Measurements from ENCODE around the gene LDB2. TPM values are rescaled to one million over a fixed set of nuclear protein-coding genes. Genes with fewer than 3 reads are reported as not detected.

LDB2 gene
- total and polyA plus RNA-seq, 7 donors: 7.0 to 18.9 (median 10.1) TPM

DNA sequence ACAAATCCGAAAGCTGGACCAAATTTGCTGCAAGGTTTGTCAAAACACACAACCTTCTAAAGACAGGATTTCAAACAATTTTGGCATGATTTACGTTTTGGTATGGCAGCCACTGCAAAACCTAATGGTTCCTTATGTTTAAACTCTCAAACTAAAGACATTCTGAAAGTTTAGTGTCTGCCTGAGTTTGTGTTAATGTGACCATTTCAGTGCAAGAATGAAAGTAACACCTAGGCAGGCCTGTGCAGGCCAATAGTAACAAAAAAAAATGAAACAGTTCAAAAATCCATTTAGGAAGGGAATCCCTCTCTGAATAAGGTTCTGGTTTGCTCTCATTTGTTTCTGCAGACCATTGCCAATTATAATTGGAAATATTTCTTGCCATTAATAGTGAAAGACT lies 1.9 kb upstream of the LDB2 start:
- DNase-seq (no peak), ATAC-seq (no peak)
- H3K27ac ChIP-seq: no peak overlapping the region
- TF ChIP-seq, protein P1, sequence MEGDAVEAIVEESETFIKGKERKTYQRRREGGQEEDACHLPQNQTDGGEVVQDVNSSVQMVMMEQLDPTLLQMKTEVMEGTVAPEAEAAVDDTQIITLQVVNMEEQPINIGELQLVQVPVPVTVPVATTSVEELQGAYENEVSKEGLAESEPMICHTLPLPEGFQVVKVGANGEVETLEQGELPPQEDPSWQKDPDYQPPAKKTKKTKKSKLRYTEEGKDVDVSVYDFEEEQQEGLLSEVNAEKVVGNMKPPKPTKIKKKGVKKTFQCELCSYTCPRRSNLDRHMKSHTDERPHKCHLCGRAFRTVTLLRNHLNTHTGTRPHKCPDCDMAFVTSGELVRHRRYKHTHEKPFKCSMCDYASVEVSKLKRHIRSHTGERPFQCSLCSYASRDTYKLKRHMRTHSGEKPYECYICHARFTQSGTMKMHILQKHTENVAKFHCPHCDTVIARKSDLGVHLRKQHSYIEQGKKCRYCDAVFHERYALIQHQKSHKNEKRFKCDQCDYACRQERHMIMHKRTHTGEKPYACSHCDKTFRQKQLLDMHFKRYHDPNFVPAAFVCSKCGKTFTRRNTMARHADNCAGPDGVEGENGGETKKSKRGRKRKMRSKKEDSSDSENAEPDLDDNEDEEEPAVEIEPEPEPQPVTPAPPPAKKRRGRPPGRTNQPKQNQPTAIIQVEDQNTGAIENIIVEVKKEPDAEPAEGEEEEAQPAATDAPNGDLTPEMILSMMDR (IDR thresholded peaks at IDR 0.05): no peak
- H3K9me3 ChIP-seq: no peaks in the 10 kb centered on the region
- no peaks in the 10 kb centered on the region for H3K36me3 ChIP-seq (ENCODE audit: insufficient read depth in 1 of 2, low read depth in 1 of 2)
- no peaks in the 10 kb centered on the region for H3K4me1 ChIP-seq
- WGBS, 3 donors: 38 to 50% (median 43%) methylated on average over 2 of the region's 2 CpGs
- intact Hi-C loops (cut with DNase I): no loop called here
- H3K27me3 ChIP-seq (ENCODE audit: insufficient read depth in 3 of 3, low read length in 2 of 3): peaks cover 0 to 3% (median 1%) of the 10 kb centered on the region in 3 donors
- H3K4me3 ChIP-seq: no peak overlapping the region

- 21 to 28% (median 24%) methylated on average over 7 of the region's 7 CpGs for WGBS, 3 donors
- Histone ChIP-seq H3K27ac (peak overlapping the region; percentile 55), H3K4me1 (no peaks in the 10 kb centered on the region), H3K27me3 (ENCODE audit: insufficient read depth in 3 of 3, low read length in 2 of 3) (peaks cover 0 to 5% (median 1%) of the 10 kb centered on the region in 3 donors), H3K4me3 (peak overlapping the region; percentile 66), H3K9me3 (no peaks in the 10 kb centered on the region), H3K36me3 (ENCODE audit: insufficient read depth in 1 of 2, low read depth in 1 of 2) (no peaks in the 10 kb centered on the region)
- intact Hi-C loops (cut with DNase I): no loop called here
- DNase-seq (no peak), ATAC-seq (no peak)
- TF ChIP-seq, protein P1 (IDR thresholded peaks at IDR 0.05): no peak
Measured at GRCh38 chr4:16896881-16897750, 1.3 kb downstream of the LDB2 start.

DNA sequence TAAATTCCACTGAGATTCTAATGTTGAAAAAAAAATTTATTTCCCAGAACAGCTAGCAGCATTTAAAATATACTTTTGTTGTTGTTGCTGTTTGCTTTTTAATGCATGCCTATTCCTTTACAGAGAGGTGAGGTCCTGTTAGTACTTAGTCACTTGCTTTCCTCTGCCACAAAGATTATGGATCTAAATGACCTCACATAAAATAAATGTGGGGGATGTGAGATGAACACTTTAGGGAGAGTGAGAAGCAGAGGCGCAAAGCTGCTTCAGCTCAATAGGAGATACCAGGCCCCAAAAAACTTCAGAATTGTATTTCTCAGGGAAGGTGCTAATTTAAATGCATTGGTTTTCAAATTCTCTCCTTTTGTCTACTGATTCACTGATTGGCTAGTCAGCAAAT lies 4.0 kb downstream of the LDB2 start:
- H3K27ac ChIP-seq: no peak overlapping the region
- TF ChIP-seq, protein P1 (IDR thresholded peaks at IDR 0.05): no peak
- intact Hi-C loops (cut with DNase I): no loop called here

GRCh38 chr4:16893141-16893651 lies 5.2 kb downstream of the LDB2 start:
- WGBS, 3 donors: 2 to 18% (median 7%) methylated on average over 2 of the region's 2 CpGs
- Histone ChIP-seq H3K9me3 (no peaks in the 10 kb centered on the region), H3K27ac (peak overlapping the region; percentile 12), H3K27me3 (ENCODE audit: insufficient read depth in 3 of 3, low read length in 2 of 3) (peaks cover 0 to 3% (median 1%) of the 10 kb centered on the region in 3 donors), H3K36me3 (ENCODE audit: insufficient read depth in 1 of 2, low read depth in 1 of 2) (no peaks in the 10 kb centered on the region), H3K4me1 (no peaks in the 10 kb centered on the region), H3K4me3 (peak overlapping the region; percentile 66)
- TF ChIP-seq, protein P1 (IDR thresholded peaks at IDR 0.05): no peak
- no peak for ATAC-seq
- intact Hi-C loops (cut with DNase I): no loop called here
- DNase-seq: no peak

More for the DNA sequence above, 4.0 kb downstream of the LDB2 start:
- no peaks in the 10 kb centered on the region for H3K4me1 ChIP-seq
- ATAC-seq (no peak), DNase-seq (no peak)
- peaks cover 0 to 3% (median 1%) of the 10 kb centered on the region in 3 donors for H3K27me3 ChIP-seq (ENCODE audit: insufficient read depth in 3 of 3, low read length in 2 of 3)
- peak overlapping the region; percentile 66 for H3K4me3 ChIP-seq
- no peaks in the 10 kb centered on the region for H3K9me3 ChIP-seq
- no peaks in the 10 kb centered on the region for H3K36me3 ChIP-seq (ENCODE audit: insufficient read depth in 1 of 2, low read depth in 1 of 2)
- WGBS, 3 donors: 78 to 93% (median 87%) methylated on average over 1 of the region's 1 CpG

Measured in psoas muscle (tissue), 8 donors.